Spleen (tissue), 7 donors: ENCODE measurements around the gene P4HB.

Source experiments
- POLR2A ChIP-seq, 3 donors: fragments of 450-650 bp; IDR thresholded peaks; one replicate each; pipeline ENCODE4 v1.5.1; 2017; ENCODE audit warnings: antibody characterized with exemption in 3 of 3, mild to moderate bottlenecking in 1 of 3
- POLR2AphosphoS5 ChIP-seq, 3 donors: sonication (generic); formaldehyde crosslinking; IDR thresholded peaks; one replicate each; pipeline ENCODE4 v1.5.1; 2017; ENCODE audit warnings: antibody characterized with exemption in 3 of 3
- TF ChIP-seq, protein P1 (sequence below), 11 experiments: fragments of 200-600 bp in 7 of 11; fragments of 450-650 bp in 4 of 11; sonication (generic) in 4 of 11; IDR thresholded peaks in 8 of 11; conservative IDR thresholded peaks in 3 of 11; 1 replicate in 7 of 11; 2 replicates in 4 of 11; pipeline versions ENCODE4 v1.4.0 to v1.8.0; 2016 to 2021; ENCODE audit warnings: antibody characterized with exemption in 11 of 11, inconsistent platforms in 4 of 11, mild to moderate bottlenecking in 1 of 11
- donor health status: DM: no; HTN: no; CAD: no; lungs with moderate emphysema.
- donor health status: DM: no; HTN: no; CAD: no.
- donor health status: DM: no; HTN: no; CAD: no.

DNA sequence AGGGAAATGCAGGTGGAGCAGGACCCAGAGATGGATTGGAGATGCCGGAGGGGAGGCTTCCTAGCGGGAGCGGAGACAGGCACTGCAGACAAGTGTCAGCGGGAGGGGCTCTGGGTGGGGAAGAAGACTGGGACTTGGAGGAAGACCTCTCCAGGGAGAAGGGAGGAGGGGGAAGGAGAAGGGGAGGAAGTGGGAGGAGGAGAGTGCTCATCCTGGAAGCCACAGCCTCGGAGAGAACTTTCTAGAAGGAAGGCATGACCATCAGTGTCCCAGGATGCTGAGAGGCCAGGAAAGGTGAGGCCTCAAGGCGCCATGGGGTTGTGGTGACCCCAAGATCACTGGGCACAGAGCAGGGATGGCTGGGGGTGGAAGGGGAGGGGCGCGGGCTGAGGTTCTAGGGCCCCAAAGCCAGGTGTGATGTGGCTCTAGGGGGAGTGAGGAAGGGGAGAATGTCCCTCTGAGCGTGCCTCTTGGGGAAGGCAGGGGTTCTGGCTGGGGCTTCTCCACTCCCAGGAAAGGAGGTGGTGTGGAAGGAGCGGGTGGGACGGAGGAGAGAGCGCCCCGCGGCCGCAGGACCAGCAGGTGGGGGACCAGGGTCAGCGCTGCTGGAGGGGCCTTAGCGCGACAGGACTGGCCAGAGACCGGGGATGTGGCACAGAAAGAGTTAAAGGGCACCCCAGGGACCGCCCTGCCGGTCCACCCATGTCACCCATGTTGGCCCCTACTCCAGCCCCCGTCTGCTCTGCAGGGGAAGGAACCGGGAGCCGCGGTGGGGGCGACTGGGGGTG is 57.3 kb downstream of the P4HB start:
- TF ChIP-seq, protein P1, sequence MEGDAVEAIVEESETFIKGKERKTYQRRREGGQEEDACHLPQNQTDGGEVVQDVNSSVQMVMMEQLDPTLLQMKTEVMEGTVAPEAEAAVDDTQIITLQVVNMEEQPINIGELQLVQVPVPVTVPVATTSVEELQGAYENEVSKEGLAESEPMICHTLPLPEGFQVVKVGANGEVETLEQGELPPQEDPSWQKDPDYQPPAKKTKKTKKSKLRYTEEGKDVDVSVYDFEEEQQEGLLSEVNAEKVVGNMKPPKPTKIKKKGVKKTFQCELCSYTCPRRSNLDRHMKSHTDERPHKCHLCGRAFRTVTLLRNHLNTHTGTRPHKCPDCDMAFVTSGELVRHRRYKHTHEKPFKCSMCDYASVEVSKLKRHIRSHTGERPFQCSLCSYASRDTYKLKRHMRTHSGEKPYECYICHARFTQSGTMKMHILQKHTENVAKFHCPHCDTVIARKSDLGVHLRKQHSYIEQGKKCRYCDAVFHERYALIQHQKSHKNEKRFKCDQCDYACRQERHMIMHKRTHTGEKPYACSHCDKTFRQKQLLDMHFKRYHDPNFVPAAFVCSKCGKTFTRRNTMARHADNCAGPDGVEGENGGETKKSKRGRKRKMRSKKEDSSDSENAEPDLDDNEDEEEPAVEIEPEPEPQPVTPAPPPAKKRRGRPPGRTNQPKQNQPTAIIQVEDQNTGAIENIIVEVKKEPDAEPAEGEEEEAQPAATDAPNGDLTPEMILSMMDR (IDR thresholded peaks at IDR 0.05 in 8 of 11, conservative IDR thresholded peaks at IDR 0.05 in 3 of 11): no peak
- no peak for TF ChIP-seq POLR2A (IDR thresholded peaks at IDR 0.05)
- TF ChIP-seq POLR2AphosphoS5 (IDR thresholded peaks at IDR 0.05): no peak
